B cell (primary cell): ENCODE measurements around the gene ANGPTL7. TPM values are rescaled to one million over a fixed set of nuclear protein-coding genes. Genes with fewer than 3 reads are reported as not detected.

Experiments
- ATAC-seq: fragments of 200-7000 bp; cut with Tn5 transposase; one replicate; pipeline ENCODE4 v1.10.0; 2021; ENCODE audit warnings: low read depth, mild to moderate bottlenecking, moderate number of reproducible peaks, moderate library complexity
- CTCF ChIA-PET: fragments of 350-600 bp; sonication (Branson Sonifier 250); formaldehyde crosslinking; loops from one replicate; lab custom pipeline; 2021; ENCODE audit warnings: antibody characterized with exemption, inconsistent platforms; lab: Charles Lee
- POLR2A ChIA-PET: fragments of 350-600 bp; sonication (Branson Sonifier 250); formaldehyde crosslinking; loops from one replicate; lab custom pipeline; 2021; ENCODE audit warnings: antibody characterized with exemption; lab: Charles Lee
- DNase-seq: peaks from one replicate; pipeline ENCODE4 v3.0.0; 2013
- H2AFZ ChIP-seq: 2 replicates; pipeline ENCODE4 v1.6.1; 2012; ENCODE audit warnings: mild to moderate bottlenecking, low read depth, low read length; ENCODE audit not compliant: insufficient read depth, poor library complexity, severe bottlenecking
- H3K27ac ChIP-seq, 2 donors: 1 replicate in 1 of 2; 2 replicates in 1 of 2; pipeline ENCODE4 v1.5.1; 2012 to 2013; ENCODE audit warnings: low read length in 2 of 2, mild to moderate bottlenecking in 2 of 2, moderate library complexity in 1 of 2
- H3K27me3 ChIP-seq, 4 experiments: fragments of 200-600 bp in 1 of 4; sonication (generic) in 1 of 4; replicated peaks in 1 of 4; 1 replicate in 2 of 4; 2 replicates in 2 of 4; pipeline versions ENCODE4 v1.6.1 to v1.7.0; 2013 to 2016; ENCODE audit warnings: low read length in 3 of 4, mild to moderate bottlenecking in 2 of 4, mixed read lengths in 1 of 4, moderate library complexity in 1 of 4; ENCODE audit not compliant: insufficient read depth in 4 of 4, control insufficient read depth in 3 of 4; ENCODE audit errors: control extremely low read depth in 1 of 4
- H3K36me3 ChIP-seq, 2 experiments: replicated peaks in 1 of 2; 1 replicate in 1 of 2; 2 replicates in 1 of 2; pipeline versions ENCODE4 v1.6.1 to v1.7.1; 2013; ENCODE audit warnings: low read length in 1 of 2; ENCODE audit not compliant: insufficient read depth in 2 of 2, control insufficient read depth in 1 of 2; ENCODE audit errors: control extremely low read depth in 1 of 2, extremely low read depth in 1 of 2
- H3K4me1 ChIP-seq, 2 donors: fragments of 200-600 bp in 1 of 2; sonication (generic) in 1 of 2; 1 replicate in 1 of 2; 2 replicates in 1 of 2; pipeline versions ENCODE4 v1.5.1 to v1.6.1; 2013 to 2017; ENCODE audit warnings: low read length in 2 of 2; ENCODE audit not compliant: control insufficient read depth in 2 of 2, insufficient read depth in 2 of 2
- H3K4me2 ChIP-seq: replicated peaks from 2 replicates; pipeline ENCODE3; 2012; ENCODE audit warnings: mild to moderate bottlenecking, low read depth, low read length; ENCODE audit not compliant: poor library complexity, severe bottlenecking
- H3K4me3 ChIP-seq, 5 experiments: fragments of 200-600 bp in 1 of 5; sonication (generic) in 1 of 5; 1 replicate in 3 of 5; 2 replicates in 2 of 5; pipeline versions ENCODE4 v1.5.1 to v1.7.0; 2011 to 2016; ENCODE audit warnings: low read length in 4 of 5, mild to moderate bottlenecking in 4 of 5, low read depth in 2 of 5, control low read depth in 1 of 5, moderate library complexity in 1 of 5; ENCODE audit not compliant: insufficient read depth in 1 of 5; ENCODE audit errors: control extremely low read depth in 1 of 5, extremely low read depth in 1 of 5
- H3K79me2 ChIP-seq: fragments of 200-600 bp; sonication (generic); one replicate; pipeline ENCODE4 v1.6.0; 2016; ENCODE audit warnings: low read length; ENCODE audit not compliant: control insufficient read depth, insufficient read depth
- H3K9ac ChIP-seq: fragments of 200-600 bp; sonication (generic); 2 replicates; pipeline ENCODE4 v1.6.1; 2017; ENCODE audit warnings: mild to moderate bottlenecking, low read length, moderate library complexity
- H3K9me3 ChIP-seq, 3 donors: one replicate each; pipeline versions ENCODE4 v1.6.1 to v1.7.1; 2013; ENCODE audit warnings: low read length in 2 of 3; ENCODE audit not compliant: control insufficient read depth in 2 of 3, insufficient read depth in 1 of 3; ENCODE audit errors: control extremely low read depth in 1 of 3
- H4K20me1 ChIP-seq: 2 replicates; pipeline ENCODE4 v1.6.0; 2012; ENCODE audit warnings: mild to moderate bottlenecking, low read length; ENCODE audit not compliant: insufficient read depth, control insufficient read depth, poor library complexity, severe bottlenecking
- H3K27ac Mint-ChIP-seq: one replicate; pipeline ENCODE4 v1.8.0; 2021; ENCODE audit warnings: mixed read lengths
- H3K27me3 Mint-ChIP-seq: one replicate; pipeline ENCODE4 v1.8.0; 2021; ENCODE audit warnings: mixed read lengths
- H3K4me1 Mint-ChIP-seq: one replicate; pipeline ENCODE4 v1.8.0; 2021; ENCODE audit warnings: mixed read lengths
- H3K4me3 Mint-ChIP-seq: one replicate; pipeline ENCODE4 v1.8.0; 2021; ENCODE audit warnings: mixed read lengths
- H3K9me3 Mint-ChIP-seq: one replicate; pipeline ENCODE4 v1.8.0; 2022; ENCODE audit warnings: mixed read lengths; ENCODE audit not compliant: insufficient read depth
- EZH2 ChIP-seq: IDR thresholded peaks from 2 replicates; pipeline ENCODE4 v1.6.1; 2012; ENCODE audit warnings: borderline replicate concordance, low read depth, mild to moderate bottlenecking, moderate library complexity, low read length; ENCODE audit not compliant: insufficient read depth, poor library complexity, severe bottlenecking
- WGBS: methylation state at CpG from one replicate; pipeline ENCODE4 v1.1.5; 2013; ENCODE audit warnings: missing lambda C conversion rate; ENCODE audit not compliant: insufficient coverage; 5-methylcytosine and 5-hydroxymethylcytosine counted together
- intact Hi-C: fragments of 100-400 bp; cut with micrococcal nuclease; formaldehyde crosslinking; loops from one replicate; pipeline ENCODE4 v1.10.0; 2022
- polyA plus RNA-seq: library from polyadenylated mRNA; depleted of rRNA; stranded (reverse); fragments of >200 nt; gene quantifications from 2 replicates; pipeline ENCODE4 v1.2.3, GENCODE V29; 2012
- total RNA-seq, 2 donors: library from RNA; stranded (reverse); fragments of 120-200 nt in 1 of 2; gene quantifications; 1 replicate in 1 of 2; 2 replicates in 1 of 2; pipeline versions ENCODE4 v1.2.3 to v1.2.4, GENCODE V29; 2013 to 2022
- TF ChIP-seq, protein P1 (sequence below): fragments of 200-600 bp; IDR thresholded peaks from one replicate; pipeline ENCODE4 v1.8.0; 2022; ENCODE audit warnings: antibody characterized with exemption, mild to moderate bottlenecking

ANGPTL7 gene
- total and polyA plus RNA-seq, 2 donors (not counting 1 experiment from before 2014, with no cell fraction given) = not detected

DNA sequence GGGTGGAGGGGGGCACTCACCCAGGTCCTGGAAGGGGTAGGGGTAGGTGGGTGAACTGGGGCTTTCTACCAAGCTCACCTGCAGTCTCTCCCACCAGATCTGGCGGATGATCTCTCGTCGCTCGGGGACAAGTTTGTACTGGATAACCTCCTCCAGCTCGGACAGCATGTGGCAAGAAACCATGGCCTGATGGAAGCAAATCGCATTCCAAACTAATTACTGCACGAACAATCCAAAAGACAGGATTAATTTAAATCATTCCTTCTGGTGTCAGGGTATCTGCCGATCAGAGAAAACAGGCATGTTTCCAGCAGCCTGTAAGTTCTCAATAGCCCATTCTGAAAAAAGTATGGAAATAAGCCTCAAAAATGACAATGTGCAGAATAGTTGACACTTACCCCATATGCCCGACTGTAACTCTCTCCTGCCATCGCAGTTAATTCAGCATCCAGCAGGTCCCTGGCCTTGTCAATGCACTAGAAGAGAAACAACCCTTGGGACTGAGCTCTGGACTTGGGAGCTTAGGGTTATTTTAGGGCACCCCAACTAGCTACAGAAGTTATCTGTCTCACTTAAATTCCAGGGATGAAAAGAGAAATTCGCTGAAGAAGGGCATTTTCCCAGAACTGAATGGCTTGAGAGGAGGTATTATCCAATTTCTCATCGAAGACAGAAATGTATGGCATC lies 44.4 kb upstream of the ANGPTL7 start:
- ChIA-PET CTCF (interaction anchor here (1.6 kb wide), 1 partner anchor 107 kb away, joined by 5 read pairs; no protein-coding TSS in a partner anchor), POLR2A (no interaction called here)
- Mint-ChIP-seq H3K27me3 (no peaks in the 10 kb centered on the region), H3K9me3 (no peaks in the 10 kb centered on the region), H3K4me1 (no peaks in the 10 kb centered on the region), H3K27ac (no peak overlapping the region), H3K4me3 (no peak overlapping the region)
- no peaks in the 10 kb centered on the region for H3K9me3 ChIP-seq
- no peak overlapping the region for H3K9ac ChIP-seq
- H4K20me1 ChIP-seq = no peaks in the 10 kb centered on the region
- no peaks in the 10 kb centered on the region for H3K4me1 ChIP-seq
- H2AFZ ChIP-seq = no peak overlapping the region
- DNase-seq (no peak), ATAC-seq (no peak)
- H3K79me2 ChIP-seq = no peaks in the 10 kb centered on the region
- H3K36me3 ChIP-seq = peaks cover 0 to 70% of the 10 kb centered on the region in 2 experiments
- H3K4me2 ChIP-seq = no peak overlapping the region
- no peaks in the 10 kb centered on the region for H3K27me3 ChIP-seq
- intact Hi-C loops = no loop called here
- no peak overlapping the region for H3K4me3 ChIP-seq
- H3K27ac ChIP-seq = no peak overlapping the region
- WGBS = 98% methylated on average over 10 of the region's 12 CpGs
- TF ChIP-seq, protein P1, sequence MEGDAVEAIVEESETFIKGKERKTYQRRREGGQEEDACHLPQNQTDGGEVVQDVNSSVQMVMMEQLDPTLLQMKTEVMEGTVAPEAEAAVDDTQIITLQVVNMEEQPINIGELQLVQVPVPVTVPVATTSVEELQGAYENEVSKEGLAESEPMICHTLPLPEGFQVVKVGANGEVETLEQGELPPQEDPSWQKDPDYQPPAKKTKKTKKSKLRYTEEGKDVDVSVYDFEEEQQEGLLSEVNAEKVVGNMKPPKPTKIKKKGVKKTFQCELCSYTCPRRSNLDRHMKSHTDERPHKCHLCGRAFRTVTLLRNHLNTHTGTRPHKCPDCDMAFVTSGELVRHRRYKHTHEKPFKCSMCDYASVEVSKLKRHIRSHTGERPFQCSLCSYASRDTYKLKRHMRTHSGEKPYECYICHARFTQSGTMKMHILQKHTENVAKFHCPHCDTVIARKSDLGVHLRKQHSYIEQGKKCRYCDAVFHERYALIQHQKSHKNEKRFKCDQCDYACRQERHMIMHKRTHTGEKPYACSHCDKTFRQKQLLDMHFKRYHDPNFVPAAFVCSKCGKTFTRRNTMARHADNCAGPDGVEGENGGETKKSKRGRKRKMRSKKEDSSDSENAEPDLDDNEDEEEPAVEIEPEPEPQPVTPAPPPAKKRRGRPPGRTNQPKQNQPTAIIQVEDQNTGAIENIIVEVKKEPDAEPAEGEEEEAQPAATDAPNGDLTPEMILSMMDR = no peak
- no peak for TF ChIP-seq EZH2

DNA sequence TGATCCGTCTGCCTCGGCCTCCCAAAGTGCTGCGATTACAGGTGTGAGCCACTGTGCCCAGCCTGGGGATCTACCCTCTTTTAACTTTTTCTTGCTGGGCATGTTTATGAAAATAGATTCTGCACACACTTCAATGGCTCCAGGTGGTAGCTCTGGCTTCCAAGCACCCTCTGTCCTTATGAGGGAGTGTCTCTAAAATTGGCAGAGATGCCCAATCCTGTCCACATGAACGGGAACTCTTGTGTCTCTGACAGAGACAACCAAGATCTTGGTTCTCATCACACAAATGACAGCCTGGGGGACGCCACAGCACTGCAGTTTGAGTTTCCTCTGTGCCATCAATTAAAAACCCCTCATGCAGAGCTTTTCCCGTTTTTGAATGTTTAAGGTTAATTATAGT lies 43.4 kb upstream of the ANGPTL7 start:
- TF ChIP-seq, protein P1 = no peak
- TF ChIP-seq EZH2 = no peak
- no peak overlapping the region for H2AFZ ChIP-seq
- H3K27me3 Mint-ChIP-seq = no peaks in the 10 kb centered on the region
- intact Hi-C loops = no loop called here
- no peak overlapping the region for H3K27ac ChIP-seq
- POLR2A ChIA-PET = no interaction called here
- CTCF ChIA-PET = interaction anchor here (1.6 kb wide), 1 partner anchor 109 kb away, joined by 5 read pairs; no protein-coding TSS in a partner anchor
- H3K4me3 ChIP-seq = no peak overlapping the region
- peaks cover 0 to 76% of the 10 kb centered on the region in 2 experiments for H3K36me3 ChIP-seq
- no peaks in the 10 kb centered on the region for H3K27me3 ChIP-seq
- no peak overlapping the region for H3K9ac ChIP-seq
- no peaks in the 10 kb centered on the region for H3K4me1 Mint-ChIP-seq
- WGBS = 95% methylated on average over 3 of the region's 6 CpGs
- no peaks in the 10 kb centered on the region for H3K9me3 ChIP-seq
- ATAC-seq = no peak
- H3K4me1 ChIP-seq = no peaks in the 10 kb centered on the region
- H4K20me1 ChIP-seq = no peaks in the 10 kb centered on the region
- H3K4me2 ChIP-seq = no peak overlapping the region
- H3K9me3 Mint-ChIP-seq = no peaks in the 10 kb centered on the region
- DNase-seq = no peak
- no peak overlapping the region for H3K4me3 Mint-ChIP-seq
- H3K79me2 ChIP-seq = no peaks in the 10 kb centered on the region
- no peak overlapping the region for H3K27ac Mint-ChIP-seq
